Measurements from ENCODE around the gene RC3H1. TPM values are rescaled to one million over a fixed set of nuclear protein-coding genes. Genes with fewer than 3 reads are reported as not detected.
A peak's percentile ranks its signal among the peaks of the same experiment; 100 is the strongest.
"Not testable (repeated sequence)": the region's sequence is repeated elsewhere in the genome, so short reads cannot be mapped to it uniquely, and the experiment has no call there.

The RC3H1 gene
- total RNA-seq: 22.6 TPM in 2 replicates

- peak; percentile 93 for DNase-seq
Measured at GRCh38 chr1:174022080-174022975, at the start of gene RC3H1. Gene RC3H1, minus strand, starts transcription at chr1:174022357. Its CDS starts 29,372 bp downstream, at chr1:173992985.

- DNase-seq: no peak
Measured at GRCh38 chr1:174070614-174071013, 48.5 kb upstream of the RC3H1 start.

GRCh38 chr1:174068000-174068399 lies 45.8 kb upstream of the RC3H1 start:
- DNase-seq: no peak

- no peak for DNase-seq
Measured at GRCh38 chr1:174060090-174060489, 37.9 kb upstream of the RC3H1 start.

GRCh38 chr1:174058624-174059023 lies 36.5 kb upstream of the RC3H1 start:
- DNase-seq: no peak

GRCh38 chr1:174056609-174057008 lies 34.5 kb upstream of the RC3H1 start:
- not testable (repeated sequence) for DNase-seq

- not testable (repeated sequence) for DNase-seq
Measured at GRCh38 chr1:174055797-174056196, 33.6 kb upstream of the RC3H1 start.

- DNase-seq: no peak
Measured at GRCh38 chr1:174053826-174054225, 31.7 kb upstream of the RC3H1 start.

- no peak for DNase-seq
Measured at GRCh38 chr1:174052621-174053020, 30.5 kb upstream of the RC3H1 start.

GRCh38 chr1:174051956-174052355 lies 29.8 kb upstream of the RC3H1 start:
- DNase-seq: no peak

- no peak for DNase-seq
Measured at GRCh38 chr1:174049514-174049913, 27.4 kb upstream of the RC3H1 start.

- peak; percentile 18 for DNase-seq
Measured at GRCh38 chr1:174044418-174045222, 22.5 kb upstream of the RC3H1 start.

- DNase-seq: not testable (repeated sequence)
Measured at GRCh38 chr1:174042509-174042908, 20.4 kb upstream of the RC3H1 start.

GRCh38 chr1:174041369-174041768 lies 19.2 kb upstream of the RC3H1 start:
- DNase-seq: no peak

- DNase-seq: peak; percentile 73
Measured at GRCh38 chr1:174040387-174040786, 18.2 kb upstream of the RC3H1 start.

- DNase-seq: peak; percentile 22
Measured at GRCh38 chr1:174039027-174039426, 16.9 kb upstream of the RC3H1 start.

GRCh38 chr1:174036798-174037197 lies 14.6 kb upstream of the RC3H1 start:
- peak; percentile 31 for DNase-seq

- DNase-seq: no peak
Measured at GRCh38 chr1:174036204-174036603, 14.0 kb upstream of the RC3H1 start.

- no peak for DNase-seq
Measured at GRCh38 chr1:174032671-174033222, 10.6 kb upstream of the RC3H1 start.

- no peak for DNase-seq
Measured at GRCh38 chr1:174031099-174031498, 8.9 kb upstream of the RC3H1 start.

- DNase-seq: no peak
Measured at GRCh38 chr1:174028495-174028894, 6.3 kb upstream of the RC3H1 start.

- DNase-seq: peak; percentile 38
Measured at GRCh38 chr1:174023440-174023839, 1.3 kb upstream of the RC3H1 start.

GRCh38 chr1:174022976-174023277 lies 770 bp upstream of the RC3H1 start:
- no peak for DNase-seq
